HEK293 (cell line): ENCODE data around the gene DNAJC5.

ENCODE experiments used
- CTCF ChIA-PET: fragments of 350-600 bp; formaldehyde crosslinking; extraction: SDS; loops from one replicate; lab custom pipeline; 2021; ENCODE audit warnings: antibody characterized with exemption; lab: Yijun Ruan, JAX
- POLR2A ChIA-PET: fragments of 300-600 bp; formaldehyde crosslinking; extraction: SDS; loops from one replicate; lab custom pipeline; 2020; ENCODE audit warnings: antibody characterized with exemption, inconsistent platforms; lab: Yijun Ruan, JAX
- H3K27ac ChIP-seq: fragments of 200-500 bp; sonication (Bioruptor generic); 2 replicates; pipeline ENCODE4 v1.5.1; 2014; ENCODE audit warnings: low read depth, low read length, control low read depth, inconsistent platforms; ENCODE audit errors: extremely low read depth
- H3K36me3 ChIP-seq, 2 experiments: fragments of 200-500 bp in 1 of 2; sonication (Bioruptor generic) in 1 of 2; 1 replicate in 1 of 2; 2 replicates in 1 of 2; pipeline ENCODE4 v1.5.1; 2014 to 2017; ENCODE audit warnings: inconsistent platforms in 2 of 2, low read length in 2 of 2; ENCODE audit not compliant: control insufficient read depth in 2 of 2, insufficient read depth in 1 of 2
- H3K4me1 ChIP-seq: fragments of 200-500 bp; sonication (Bioruptor generic); 2 replicates; pipeline ENCODE4 v1.5.1; 2014; ENCODE audit warnings: mild to moderate bottlenecking, low read length, inconsistent platforms; ENCODE audit not compliant: control insufficient read depth, insufficient read depth
- H3K4me3 ChIP-seq: 2 replicates; pipeline ENCODE4 v1.5.1; 2011; ENCODE audit warnings: low read depth, mild to moderate bottlenecking, control low read depth, low read length, moderate library complexity
- H3K9me3 ChIP-seq: fragments of 200-500 bp; sonication (Bioruptor generic); 2 replicates; pipeline ENCODE4 v1.5.1; 2014; ENCODE audit warnings: low read depth, low read length, inconsistent platforms; ENCODE audit not compliant: control insufficient read depth, insufficient read depth
- BCL11A ChIP-seq: fragments of 450-650 bp; formaldehyde crosslinking; IDR thresholded peaks from 2 replicates; pipeline ENCODE4 v1.5.1; 2016; ENCODE audit warnings: low read depth, missing biosample characterization, missing genetic modification characterization
- BCL11B ChIP-seq: fragments of 450-650 bp; formaldehyde crosslinking; IDR thresholded peaks from 2 replicates; pipeline ENCODE4 v1.5.1; 2016; ENCODE audit warnings: low read depth, missing biosample characterization, missing genetic modification characterization
- KLF16 ChIP-seq: fragments of 450-650 bp; formaldehyde crosslinking; IDR thresholded peaks from 2 replicates; pipeline ENCODE4 v1.5.1; 2017; ENCODE audit warnings: missing biosample characterization, missing genetic modification characterization
- OSR2 ChIP-seq: fragments of 450-650 bp; formaldehyde crosslinking; IDR thresholded peaks from 2 replicates; pipeline ENCODE4 v1.5.1; 2016; ENCODE audit warnings: missing biosample characterization, missing genetic modification characterization
- OVOL3 ChIP-seq: fragments of 450-650 bp; formaldehyde crosslinking; IDR thresholded peaks from 2 replicates; pipeline ENCODE4 v1.5.1; 2016; ENCODE audit warnings: missing biosample characterization, missing genetic modification characterization
- PRDM1 ChIP-seq: fragments of 450-650 bp; formaldehyde crosslinking; IDR thresholded peaks from 2 replicates; pipeline ENCODE4; 2016; ENCODE audit warnings: missing biosample characterization, missing genetic modification characterization
- SCRT1 ChIP-seq: fragments of 450-650 bp; formaldehyde crosslinking; IDR thresholded peaks from 2 replicates; pipeline ENCODE4 v1.5.1; 2016; ENCODE audit warnings: missing biosample characterization, missing genetic modification characterization, borderline replicate concordance
- SCRT2 ChIP-seq: fragments of 450-650 bp; formaldehyde crosslinking; IDR thresholded peaks from 2 replicates; pipeline ENCODE4 v1.5.1; 2016; ENCODE audit warnings: missing biosample characterization, missing genetic modification characterization
- SP2 ChIP-seq: fragments of 450-650 bp; formaldehyde crosslinking; IDR thresholded peaks from 2 replicates; pipeline ENCODE4 v1.5.1; 2016; ENCODE audit warnings: missing biosample characterization, missing genetic modification characterization
- YY2 ChIP-seq: fragments of 450-650 bp; formaldehyde crosslinking; IDR thresholded peaks from 2 replicates; pipeline ENCODE4 v1.5.1; 2016; ENCODE audit warnings: missing biosample characterization, missing genetic modification characterization
- ZBTB8A ChIP-seq: fragments of 450-650 bp; formaldehyde crosslinking; IDR thresholded peaks from 2 replicates; pipeline ENCODE4 v1.5.1; 2016; ENCODE audit warnings: missing biosample characterization, missing genetic modification characterization
- ZEB2 ChIP-seq: fragments of 450-650 bp; formaldehyde crosslinking; IDR thresholded peaks from 2 replicates; pipeline ENCODE4 v1.5.1; 2016; ENCODE audit warnings: missing biosample characterization, missing genetic modification characterization
- ZNF112 ChIP-seq: fragments of 450-650 bp; formaldehyde crosslinking; IDR thresholded peaks from 2 replicates; pipeline ENCODE4 v1.5.0; 2017; ENCODE audit warnings: missing biosample characterization, missing genetic modification characterization
- ZNF148 ChIP-seq: fragments of 450-650 bp; formaldehyde crosslinking; IDR thresholded peaks from 2 replicates; pipeline ENCODE4 v1.5.0; 2017; ENCODE audit warnings: missing biosample characterization, missing genetic modification characterization, borderline replicate concordance
- ZNF26 ChIP-seq: fragments of 450-650 bp; formaldehyde crosslinking; IDR thresholded peaks from 2 replicates; pipeline ENCODE4 v1.5.1; 2016; ENCODE audit warnings: missing biosample characterization, missing genetic modification characterization
- ZNF354C ChIP-seq: fragments of 450-650 bp; formaldehyde crosslinking; IDR thresholded peaks from 2 replicates; pipeline ENCODE4 v1.5.1; 2016; ENCODE audit warnings: missing biosample characterization, missing genetic modification characterization, low read depth, borderline replicate concordance
- ZNF416 ChIP-seq: fragments of 450-650 bp; formaldehyde crosslinking; IDR thresholded peaks from 2 replicates; pipeline ENCODE4 v1.5.1; 2016; ENCODE audit warnings: missing biosample characterization, missing genetic modification characterization
- ZNF521 ChIP-seq: fragments of 450-650 bp; formaldehyde crosslinking; IDR thresholded peaks from 2 replicates; pipeline ENCODE4 v1.5.1; 2017; ENCODE audit warnings: missing biosample characterization, mild to moderate bottlenecking, missing genetic modification characterization
- ZNF571 ChIP-seq: fragments of 450-650 bp; formaldehyde crosslinking; IDR thresholded peaks from 2 replicates; pipeline ENCODE4 v1.5.0; 2017; ENCODE audit warnings: missing biosample characterization, missing genetic modification characterization
- ZNF585B ChIP-seq: fragments of 450-650 bp; formaldehyde crosslinking; IDR thresholded peaks from 2 replicates; pipeline ENCODE4 v1.5.1; 2016; ENCODE audit warnings: missing biosample characterization, missing genetic modification characterization
- ZNF600 ChIP-seq: fragments of 450-650 bp; formaldehyde crosslinking; IDR thresholded peaks from 2 replicates; pipeline ENCODE4 v1.5.1; 2016; ENCODE audit warnings: missing biosample characterization, missing genetic modification characterization
- ZNF701 ChIP-seq: fragments of 450-650 bp; formaldehyde crosslinking; IDR thresholded peaks from 2 replicates; pipeline ENCODE4 v1.5.1; 2016; ENCODE audit warnings: missing biosample characterization, missing genetic modification characterization
- ZNF707 ChIP-seq: fragments of 450-650 bp; formaldehyde crosslinking; IDR thresholded peaks from 2 replicates; pipeline ENCODE4 v1.5.1; 2016; ENCODE audit warnings: missing biosample characterization, missing genetic modification characterization
- ZNF76 ChIP-seq: fragments of 450-650 bp; formaldehyde crosslinking; IDR thresholded peaks from 2 replicates; pipeline ENCODE4; 2016; ENCODE audit warnings: low read depth, missing biosample characterization, missing genetic modification characterization, borderline replicate concordance
- ZNF792 ChIP-seq: fragments of 450-650 bp; formaldehyde crosslinking; IDR thresholded peaks from 2 replicates; pipeline ENCODE4 v1.5.1; 2016; ENCODE audit warnings: missing biosample characterization, missing genetic modification characterization
- ZNF837 ChIP-seq: fragments of 450-650 bp; formaldehyde crosslinking; IDR thresholded peaks from 2 replicates; pipeline ENCODE4 v1.5.1; 2016; ENCODE audit warnings: missing biosample characterization, missing genetic modification characterization
- TF ChIP-seq, protein P1 (sequence below): fragments of 450-650 bp; formaldehyde crosslinking; IDR thresholded peaks from 2 replicates; pipeline ENCODE4; 2016; ENCODE audit warnings: missing biosample characterization, missing genetic modification characterization
- TF ChIP-seq, protein P2 (sequence below): fragments of 450-650 bp; formaldehyde crosslinking; IDR thresholded peaks from 2 replicates; pipeline ENCODE4 v1.5.1; 2016; ENCODE audit warnings: missing biosample characterization, missing genetic modification characterization

Gene DNAJC5

GRCh38 chr20:63911176-63911575 lies 16.2 kb downstream of the DNAJC5 start:
- Histone ChIP-seq H3K27ac (no peak overlapping the region), H3K4me3 (no peak overlapping the region), H3K9me3 (no peaks in the 10 kb centered on the region)
- TF ChIP-seq OVOL3: no peak
- no peak for TF ChIP-seq ZEB2
- TF ChIP-seq SCRT2 (tag by site-specific recombination): 0 out of 2 replicates have a peak, but pooled peaks have one; percentile 39
- no peak for TF ChIP-seq SCRT1 (tag by site-specific recombination)
- no peak for TF ChIP-seq PRDM1 (tag by site-specific recombination)
- no peak for TF ChIP-seq SP2 (tag by site-specific recombination)
- TF ChIP-seq ZNF701: no peak
- TF ChIP-seq ZNF112 (tag by site-specific recombination): no peak
- TF ChIP-seq, all 188 proteins: peak for 1
- H3K36me3 ChIP-seq: peaks cover 0 to 7% of the 10 kb centered on the region in 2 experiments; a peak in 2 of 3 replicates
- peaks cover 2% of the 10 kb centered on the region; the same call in 1 of the 2 replicates for H3K4me1 ChIP-seq
- CTCF ChIA-PET: interaction anchor here (3.0 kb wide), 1 partner anchor 63 kb away, joined by 16 read pairs; no protein-coding TSS in a partner anchor
- POLR2A ChIA-PET: no interaction called here

DNA sequence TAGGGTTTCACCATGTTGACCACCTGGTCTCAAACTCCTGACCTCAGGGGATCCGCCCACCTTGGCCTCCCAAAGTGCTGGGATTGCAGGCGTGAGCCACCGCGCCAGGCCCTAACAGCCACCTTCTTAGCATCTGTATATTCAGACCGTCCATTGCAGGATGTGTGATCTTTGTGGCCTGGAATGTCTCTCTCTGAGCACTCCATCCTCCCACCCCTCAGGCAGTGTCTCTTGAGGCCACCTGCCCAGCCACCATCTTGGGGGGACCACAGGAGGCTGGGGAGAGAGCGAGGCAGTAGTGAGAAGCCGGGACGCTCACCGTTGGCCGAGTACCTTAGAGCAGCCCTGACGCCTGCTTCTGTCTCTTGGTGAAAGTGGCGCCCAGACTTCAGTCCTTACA lies 18.8 kb downstream of the DNAJC5 start:
- ChIA-PET POLR2A (no interaction called here), CTCF (interaction anchor here (0.7 kb wide), 1 partner anchor 144 kb away, joined by 3 read pairs; no protein-coding TSS in a partner anchor)
- TF ChIP-seq OSR2 (no peak), ZNF148 (tag by site-specific recombination) (no peak), ZNF521 (tag by site-specific recombination) (no peak), KLF16 (tag by site-specific recombination) (no peak), ZNF585B (tag by site-specific recombination) (no peak), ZNF792 (no peak), BCL11A (tag by site-specific recombination) (no peak), ZNF416 (tag by site-specific recombination) (no peak), ZNF707 (tag by site-specific recombination) (no peak), YY2 (no peak), ZNF354C (no peak), ZBTB8A (tag by site-specific recombination) (no peak), ZNF571 (tag by site-specific recombination) (no peak)
- TF ChIP-seq, protein P1, sequence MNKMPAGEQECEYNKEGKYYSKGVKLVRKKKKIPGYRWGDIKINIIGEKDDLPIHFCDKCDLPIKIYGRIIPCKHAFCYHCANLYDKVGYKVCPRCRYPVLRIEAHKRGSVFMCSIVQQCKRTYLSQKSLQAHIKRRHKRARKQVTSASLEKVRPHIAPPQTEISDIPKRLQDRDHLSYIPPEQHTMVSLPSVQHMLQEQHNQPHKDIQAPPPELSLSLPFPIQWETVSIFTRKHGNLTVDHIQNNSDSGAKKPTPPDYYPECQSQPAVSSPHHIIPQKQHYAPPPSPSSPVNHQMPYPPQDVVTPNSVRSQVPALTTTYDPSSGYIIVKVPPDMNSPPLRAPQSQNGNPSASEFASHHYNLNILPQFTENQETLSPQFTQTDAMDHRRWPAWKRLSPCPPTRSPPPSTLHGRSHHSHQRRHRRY: no peak
- Histone ChIP-seq H3K9me3 (no peaks in the 10 kb centered on the region), H3K36me3 (peaks cover 0 to 10% of the 10 kb centered on the region in 2 experiments; a peak in 2 of 3 replicates), H3K4me1 (peaks cover 2% of the 10 kb centered on the region; the same call in 1 of the 2 replicates), H3K27ac (no peak overlapping the region), H3K4me3 (no peak overlapping the region)

DNA sequence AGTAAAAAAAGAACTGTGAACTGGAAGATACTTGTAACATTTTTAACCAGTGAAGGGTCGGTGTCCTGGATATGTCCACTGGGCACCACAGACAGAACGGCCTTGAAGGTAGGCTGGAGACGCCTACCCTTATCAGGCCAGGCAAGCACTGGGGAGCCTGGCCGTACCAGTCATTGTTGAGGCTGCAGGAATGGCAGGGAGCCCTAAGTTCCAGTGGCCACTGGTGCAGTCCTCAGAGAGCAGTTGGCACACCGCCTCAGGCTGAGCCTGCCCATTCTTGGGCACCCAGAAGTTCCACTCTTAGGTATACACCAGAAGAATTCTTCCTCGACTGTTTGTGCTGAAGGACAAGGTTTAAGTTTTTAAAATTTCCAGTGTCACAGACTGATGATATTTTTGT lies 20.5 kb downstream of the DNAJC5 start:
- peaks cover 2% of the 10 kb centered on the region; the same call in 1 of the 2 replicates for H3K4me1 ChIP-seq
- POLR2A ChIA-PET: no interaction called here
- no peak overlapping the region for H3K27ac ChIP-seq
- no peak overlapping the region for H3K4me3 ChIP-seq
- CTCF ChIA-PET: interaction anchor here (0.6 to 1.6 kb wide), 5 partner anchors 14 to 377 kb away, joined by 3 to 4 read pairs (median 3); partner anchors contain the start of gene PRPF6
- H3K36me3 ChIP-seq: peaks cover 0 to 17% of the 10 kb centered on the region in 2 experiments; a peak in 2 of 3 replicates
- no peaks in the 10 kb centered on the region for H3K9me3 ChIP-seq
- TF ChIP-seq ZNF600: no peak
- no peak for TF ChIP-seq ZNF26 (tag by site-specific recombination)
- TF ChIP-seq ZNF416 (tag by site-specific recombination): no peak
- no peak for TF ChIP-seq BCL11B (tag by site-specific recombination)
- no peak for TF ChIP-seq ZNF837 (tag by site-specific recombination)
- TF ChIP-seq SCRT2 (tag by site-specific recombination): no peak
- TF ChIP-seq ZNF76 (tag by site-specific recombination): no peak
- no peak for TF ChIP-seq ZNF585B (tag by site-specific recombination)
- TF ChIP-seq, protein P2, sequence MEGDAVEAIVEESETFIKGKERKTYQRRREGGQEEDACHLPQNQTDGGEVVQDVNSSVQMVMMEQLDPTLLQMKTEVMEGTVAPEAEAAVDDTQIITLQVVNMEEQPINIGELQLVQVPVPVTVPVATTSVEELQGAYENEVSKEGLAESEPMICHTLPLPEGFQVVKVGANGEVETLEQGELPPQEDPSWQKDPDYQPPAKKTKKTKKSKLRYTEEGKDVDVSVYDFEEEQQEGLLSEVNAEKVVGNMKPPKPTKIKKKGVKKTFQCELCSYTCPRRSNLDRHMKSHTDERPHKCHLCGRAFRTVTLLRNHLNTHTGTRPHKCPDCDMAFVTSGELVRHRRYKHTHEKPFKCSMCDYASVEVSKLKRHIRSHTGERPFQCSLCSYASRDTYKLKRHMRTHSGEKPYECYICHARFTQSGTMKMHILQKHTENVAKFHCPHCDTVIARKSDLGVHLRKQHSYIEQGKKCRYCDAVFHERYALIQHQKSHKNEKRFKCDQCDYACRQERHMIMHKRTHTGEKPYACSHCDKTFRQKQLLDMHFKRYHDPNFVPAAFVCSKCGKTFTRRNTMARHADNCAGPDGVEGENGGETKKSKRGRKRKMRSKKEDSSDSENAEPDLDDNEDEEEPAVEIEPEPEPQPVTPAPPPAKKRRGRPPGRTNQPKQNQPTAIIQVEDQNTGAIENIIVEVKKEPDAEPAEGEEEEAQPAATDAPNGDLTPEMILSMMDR: no peak
